Renal pelvis (tissue), 4 donors: Measurements from ENCODE around the gene SYT2. TPM values are rescaled to one million over a fixed set of nuclear protein-coding genes. Genes with fewer than 3 reads are reported as not detected.
"Not testable (repeated sequence)": the region's sequence is repeated elsewhere in the genome, so short reads cannot be mapped to it uniquely, and the experiment has no call there.

ENCODE experiments used
- DNase-seq: peaks from one replicate; pipeline ENCODE4 v3.0.0-alpha.2; 2013
- polyA plus RNA-seq, 3 donors: library from polyadenylated mRNA; unstranded; fragments of 120-200 nt; gene quantifications; one replicate each; pipeline ENCODE4 v1.2.1, GENCODE V29; 2013; ENCODE audit not compliant: insufficient read length in 3 of 3

Gene SYT2
- polyA plus RNA-seq, 3 donors: 2.9 to 4.1 (median 3.4) TPM

- DNase-seq: no peak
Measured at GRCh38 chr1:202643397-202644218, 66.6 kb downstream of the SYT2 start.

GRCh38 chr1:202642619-202643291, 67.5 kb downstream of the SYT2 start:
- DNase-seq: no peak

GRCh38 chr1:202642212-202642611, 68.0 kb downstream of the SYT2 start:
- DNase-seq: no peak

GRCh38 chr1:202639500-202639899, 70.8 kb downstream of the SYT2 start:
- no peak for DNase-seq

- DNase-seq: not testable (repeated sequence)
Measured at GRCh38 chr1:202638701-202639305, 71.5 kb downstream of the SYT2 start.

GRCh38 chr1:202638019-202638700, 72.1 kb downstream of the SYT2 start:
- no peak for DNase-seq

GRCh38 chr1:202637321-202638018, 72.8 kb downstream of the SYT2 start:
- DNase-seq: not testable (repeated sequence)

- not testable (repeated sequence) for DNase-seq
Measured at GRCh38 chr1:202636171-202636570, 74.1 kb downstream of the SYT2 start.

GRCh38 chr1:202632241-202632640, 78.0 kb downstream of the SYT2 start:
- no peak for DNase-seq

GRCh38 chr1:202631076-202631923, 79.0 kb downstream of the SYT2 start:
- DNase-seq: no peak

- DNase-seq: no peak
Measured at GRCh38 chr1:202630541-202630940, 79.7 kb downstream of the SYT2 start.

GRCh38 chr1:202630096-202630495, 80.2 kb downstream of the SYT2 start:
- not testable (repeated sequence) for DNase-seq

- not testable (repeated sequence) for DNase-seq
Measured at GRCh38 chr1:202629257-202629811, 80.9 kb downstream of the SYT2 start.

GRCh38 chr1:202628646-202629215, 81.5 kb downstream of the SYT2 start:
- no peak for DNase-seq

- DNase-seq: no peak
Measured at GRCh38 chr1:202627841-202628565, 82.3 kb downstream of the SYT2 start.

- DNase-seq: not testable (repeated sequence)
Measured at GRCh38 chr1:202627036-202627435, 83.2 kb downstream of the SYT2 start.

GRCh38 chr1:202625416-202626360, 84.6 kb downstream of the SYT2 start:
- no peak for DNase-seq

- DNase-seq: no peak
Measured at GRCh38 chr1:202624781-202625108, 85.5 kb downstream of the SYT2 start.
